Measurements from ENCODE around the gene ADAMTS17.

ADAMTS17 gene

GRCh38 chr15:100230784-100231183 lies 111.0 kb downstream of the ADAMTS17 start:
- no peak for TF ChIP-seq CTCF (IDR thresholded peaks at IDR 0.05; ENCODE audit: low read depth, low read length)
- H3K4me3 ChIP-seq (ENCODE audit: low read depth, low read length), result no peak overlapping the region

- H3K4me3 ChIP-seq (ENCODE audit: low read depth, low read length), result no peak overlapping the region
- no peak for TF ChIP-seq CTCF (IDR thresholded peaks at IDR 0.05; ENCODE audit: low read depth, low read length)
Observed at GRCh38 chr15:100229181-100230163, 112.3 kb downstream of the ADAMTS17 start.

GRCh38 chr15:100227781-100228180 lies 114.0 kb downstream of the ADAMTS17 start:
- H3K4me3 ChIP-seq (ENCODE audit: low read depth, low read length), result no peak overlapping the region
- no peak for TF ChIP-seq CTCF (IDR thresholded peaks at IDR 0.05; ENCODE audit: low read depth, low read length)

GRCh38 chr15:100226107-100226506 lies 115.7 kb downstream of the ADAMTS17 start:
- H3K4me3 ChIP-seq (ENCODE audit: low read depth, low read length), result no peak overlapping the region
- TF ChIP-seq CTCF (IDR thresholded peaks at IDR 0.05; ENCODE audit: low read depth, low read length), result no peak

GRCh38 chr15:100224206-100225185 lies 117.3 kb downstream of the ADAMTS17 start:
- TF ChIP-seq CTCF (IDR thresholded peaks at IDR 0.05; ENCODE audit: low read depth, low read length), result no peak
- H3K4me3 ChIP-seq (ENCODE audit: low read depth, low read length), result no peak overlapping the region

GRCh38 chr15:100222349-100222715 lies 119.4 kb downstream of the ADAMTS17 start:
- TF ChIP-seq CTCF (IDR thresholded peaks at IDR 0.05; ENCODE audit: low read depth, low read length), result no peak

More at GRCh38 chr15:100222349-100222715, 119.4 kb downstream of the ADAMTS17 start:
- H3K4me3 ChIP-seq (ENCODE audit: low read depth, low read length), result no peak overlapping the region
